Amygdala (tissue), 56 donors: ENCODE data around the gene RAB27B.

ENCODE experiments used
- DNase-seq, 56 donors: peaks; one replicate each; lab custom pipeline; 2025; lab: John Stamatoyannopoulos, UW

Gene RAB27B

GRCh38 chr18:54859667-54860421 is 31.6 kb downstream of the RAB27B start:
- DNase-seq = no peak

DNA sequence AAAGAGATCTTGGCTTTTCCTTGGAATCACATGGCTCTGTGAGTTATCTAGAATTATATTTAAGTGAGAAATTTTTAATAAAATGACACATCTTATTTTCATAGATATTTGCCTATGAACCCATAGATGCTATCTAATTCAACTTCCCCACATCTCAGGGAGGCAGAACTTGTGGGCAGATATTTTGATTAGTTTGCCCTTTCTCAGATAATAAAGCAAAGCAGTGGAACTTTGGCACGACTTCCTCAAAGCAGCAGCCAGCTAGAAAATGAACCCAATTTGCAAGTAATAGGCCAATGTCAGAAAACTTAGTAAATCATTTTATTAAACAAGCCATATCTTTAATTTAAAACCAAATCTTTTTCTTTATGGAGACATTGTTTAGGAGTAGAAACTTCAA is 32.7 kb downstream of the RAB27B start:
- DNase-seq = no peak

DNA sequence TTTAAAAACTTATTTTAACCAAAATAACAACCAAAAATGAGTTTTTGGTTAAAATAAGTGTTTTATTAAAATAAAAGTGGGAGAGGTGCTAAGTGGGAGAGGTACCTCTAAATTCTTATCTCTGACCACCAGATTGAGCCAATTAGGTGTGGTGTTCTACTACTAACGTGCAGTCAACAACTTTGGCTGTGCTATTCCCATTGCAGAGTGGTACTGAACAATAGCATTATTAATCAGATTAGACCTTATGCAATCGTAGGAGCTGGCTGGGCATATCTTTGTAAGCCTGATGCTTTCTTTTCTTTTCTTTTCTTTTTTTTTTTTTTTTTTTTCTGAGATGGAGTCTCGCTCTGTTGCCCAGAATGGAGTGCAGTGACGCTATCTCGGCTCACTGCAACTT is 38.9 kb downstream of the RAB27B start:
- no peak for DNase-seq

- no peak for DNase-seq
These were observed 43.0 kb downstream of the RAB27B start for GRCh38 chr18:54871231-54871630.

DNA sequence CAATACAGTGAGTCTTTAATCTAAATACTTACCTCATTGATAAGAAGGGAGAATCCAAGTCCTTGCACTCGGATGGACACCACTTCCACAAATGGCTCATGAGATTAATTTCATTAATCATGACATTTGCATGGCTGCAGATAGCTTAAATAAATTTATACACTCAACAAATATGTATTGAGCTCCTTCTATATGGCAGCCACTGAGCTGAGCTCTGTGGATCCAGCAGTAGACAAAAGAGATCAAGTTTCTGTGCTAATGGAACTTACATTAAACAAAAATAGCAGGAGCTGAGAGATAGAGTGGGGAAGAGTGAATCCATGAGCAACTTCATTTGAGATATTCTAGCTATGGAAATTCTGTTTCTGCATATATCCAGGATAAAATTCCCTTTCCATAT is 44.4 kb downstream of the RAB27B start:
- DNase-seq = no peak

GRCh38 chr18:54873884-54874255 is 45.6 kb downstream of the RAB27B start:
- no peak for DNase-seq

DNA sequence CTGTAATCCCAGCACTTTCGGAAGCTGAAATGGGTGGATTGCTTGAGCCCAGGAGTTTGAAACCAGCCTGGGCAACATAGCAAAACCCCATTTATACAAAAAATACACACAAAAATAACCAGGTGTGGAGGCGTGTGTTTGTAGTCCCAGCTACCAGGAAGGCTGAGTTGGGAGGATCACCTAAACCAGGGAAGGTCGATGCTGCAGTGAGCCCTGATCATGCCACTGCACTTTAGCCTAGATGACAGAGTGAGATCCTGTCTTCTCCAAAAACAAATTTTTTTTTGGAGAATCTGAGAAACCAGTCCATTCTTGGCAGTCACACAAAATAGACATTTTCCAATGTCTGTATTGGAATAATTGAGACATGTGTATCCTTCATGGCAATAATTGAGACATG is 46.8 kb downstream of the RAB27B start:
- no peak for DNase-seq

DNA sequence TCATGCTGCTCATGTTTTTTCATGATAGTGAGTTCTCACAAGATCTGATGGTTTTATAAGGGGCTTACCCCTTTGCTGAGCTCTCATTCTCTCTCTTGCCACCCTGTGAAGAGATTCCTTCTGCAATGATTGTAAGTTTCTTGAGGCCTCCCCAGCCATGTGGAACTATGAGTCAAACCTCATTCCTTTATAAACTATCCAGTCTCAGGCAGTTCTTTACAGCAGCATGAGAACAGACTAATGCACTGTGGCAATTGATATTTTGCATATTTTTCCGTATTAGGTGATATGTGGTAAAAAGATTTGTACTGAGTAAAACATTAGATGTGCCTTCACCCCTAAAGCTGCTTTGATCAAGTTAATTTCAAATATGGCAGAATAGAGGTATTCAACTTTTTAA is 48.8 kb downstream of the RAB27B start:
- DNase-seq = no peak

- no peak for DNase-seq
These were observed 49.9 kb downstream of the RAB27B start for GRCh38 chr18:54878159-54878622.

GRCh38 chr18:54878659-54879358 is 50.5 kb downstream of the RAB27B start:
- DNase-seq = no peak

GRCh38 chr18:54879691-54880090 is 51.4 kb downstream of the RAB27B start:
- no peak for DNase-seq

DNA sequence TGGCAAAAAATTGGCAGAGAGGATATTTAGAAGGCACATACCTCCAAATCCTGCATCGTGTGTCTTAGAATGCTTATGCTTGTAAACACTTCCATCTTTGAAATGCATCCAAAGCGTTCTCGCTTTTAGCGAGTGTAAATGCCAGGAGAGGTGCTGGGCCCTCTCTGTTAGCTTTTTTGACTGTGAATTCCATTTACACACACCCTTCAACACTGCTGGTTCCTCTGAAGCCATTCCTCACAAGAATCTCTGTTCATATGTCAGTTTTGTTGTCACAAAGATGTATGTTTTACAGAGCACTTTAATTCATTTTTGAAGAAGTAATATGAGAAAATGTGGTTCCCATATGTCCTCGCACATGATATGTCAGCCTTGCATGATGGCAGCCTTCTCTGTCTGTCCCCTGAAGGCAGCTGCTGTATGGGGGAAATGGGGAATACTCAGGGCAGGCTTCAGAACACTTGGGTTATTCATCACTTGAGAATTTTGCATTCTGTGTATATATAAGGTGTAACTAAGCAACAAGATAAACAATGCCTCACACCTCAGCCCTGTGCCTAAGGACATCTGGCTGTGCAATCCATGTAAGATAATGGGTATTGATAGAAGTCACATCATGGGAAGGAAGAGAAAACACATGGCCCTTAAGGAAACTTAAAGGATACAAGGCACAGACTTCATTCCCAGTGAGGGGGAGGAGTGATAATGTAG is 52.3 kb downstream of the RAB27B start:
- DNase-seq = peak in 1 of 56 donors; percentile 6

- no peak for DNase-seq
These were observed 53.0 kb downstream of the RAB27B start for GRCh38 chr18:54881229-54881768.

GRCh38 chr18:54882318-54882717 is 54.0 kb downstream of the RAB27B start:
- DNase-seq = no peak

DNA sequence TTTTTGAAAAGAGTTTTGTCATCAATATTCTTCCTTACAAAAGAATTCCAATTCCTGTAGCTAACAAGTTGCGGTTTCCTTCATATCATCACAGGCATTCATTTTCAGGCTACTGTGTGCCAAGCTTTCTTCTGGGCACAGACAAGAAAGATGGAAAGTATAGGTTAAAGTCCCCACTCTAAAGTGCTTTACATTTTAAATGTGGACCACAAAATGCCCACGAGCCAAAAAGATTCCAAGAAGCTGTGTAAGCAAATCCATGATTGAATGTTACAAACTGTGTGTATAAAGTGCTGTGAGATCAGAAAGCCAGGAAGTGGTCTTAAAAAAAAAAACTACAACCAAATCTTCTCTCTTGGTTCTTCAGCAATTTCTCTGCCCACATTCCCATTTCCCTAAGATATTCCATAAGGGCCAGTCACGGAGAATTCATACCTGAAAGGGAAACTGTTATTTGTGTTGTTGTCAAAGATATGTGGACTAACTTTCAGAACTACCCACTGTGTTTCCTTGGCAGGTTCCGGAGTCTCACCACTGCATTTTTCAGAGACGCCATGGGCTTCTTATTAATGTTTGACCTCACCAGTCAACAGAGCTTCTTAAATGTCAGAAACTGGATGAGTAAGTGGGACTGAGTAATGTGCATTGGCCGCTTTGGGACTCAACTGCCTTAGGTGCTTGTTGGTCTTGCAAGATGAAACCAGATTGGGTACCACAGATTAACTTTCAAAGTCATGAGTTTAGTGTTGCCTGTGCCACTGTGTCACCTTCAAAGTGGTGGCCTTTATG is 55.7 kb downstream of the RAB27B start:
- DNase-seq = no peak

- no peak for DNase-seq
These were observed 60.1 kb downstream of the RAB27B start for GRCh38 chr18:54888378-54888777.

DNA sequence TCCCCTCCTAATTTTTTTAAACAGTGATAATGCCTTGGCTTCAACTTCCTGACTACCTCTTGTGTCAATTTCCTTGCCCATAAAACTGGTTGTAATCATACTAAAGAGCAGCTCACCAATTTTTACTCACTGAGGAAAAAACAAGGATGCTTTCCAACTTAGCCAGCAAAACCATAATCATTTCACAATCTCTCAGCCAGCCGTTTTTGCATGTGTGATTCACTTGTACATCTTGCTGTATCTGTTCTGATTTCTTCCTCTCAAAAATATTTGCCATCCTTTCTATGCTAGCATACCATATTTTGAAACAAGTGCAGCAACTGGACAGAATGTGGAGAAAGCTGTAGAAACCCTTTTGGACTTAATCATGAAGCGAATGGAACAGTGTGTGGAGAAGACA is 60.7 kb downstream of the RAB27B start:
- DNase-seq = no peak

- DNase-seq = no peak
These were observed 71.2 kb downstream of the RAB27B start for GRCh38 chr18:54899500-54899899.

GRCh38 chr18:54900290-54900689 is 72.0 kb downstream of the RAB27B start:
- DNase-seq = no peak

- no peak for DNase-seq
These were observed 76.3 kb downstream of the RAB27B start for GRCh38 chr18:54904581-54904980.
